Stimulated activated CD4-positive, alpha-beta T cell treated with anti-CD3 and anti-CD28 coated beads, Interleukin-15, amount 100 ng/mL, for 1 hour (primary cell): ENCODE measurements around the gene CCDC167.

ENCODE experiments used
- DNase-seq, 2 donors: peaks; one replicate each; pipeline ENCODE4 v3.0.0-alpha.2; 2020; ENCODE audit warnings: low read depth in 1 of 2, low spot score in 1 of 2

CCDC167 gene

DNA sequence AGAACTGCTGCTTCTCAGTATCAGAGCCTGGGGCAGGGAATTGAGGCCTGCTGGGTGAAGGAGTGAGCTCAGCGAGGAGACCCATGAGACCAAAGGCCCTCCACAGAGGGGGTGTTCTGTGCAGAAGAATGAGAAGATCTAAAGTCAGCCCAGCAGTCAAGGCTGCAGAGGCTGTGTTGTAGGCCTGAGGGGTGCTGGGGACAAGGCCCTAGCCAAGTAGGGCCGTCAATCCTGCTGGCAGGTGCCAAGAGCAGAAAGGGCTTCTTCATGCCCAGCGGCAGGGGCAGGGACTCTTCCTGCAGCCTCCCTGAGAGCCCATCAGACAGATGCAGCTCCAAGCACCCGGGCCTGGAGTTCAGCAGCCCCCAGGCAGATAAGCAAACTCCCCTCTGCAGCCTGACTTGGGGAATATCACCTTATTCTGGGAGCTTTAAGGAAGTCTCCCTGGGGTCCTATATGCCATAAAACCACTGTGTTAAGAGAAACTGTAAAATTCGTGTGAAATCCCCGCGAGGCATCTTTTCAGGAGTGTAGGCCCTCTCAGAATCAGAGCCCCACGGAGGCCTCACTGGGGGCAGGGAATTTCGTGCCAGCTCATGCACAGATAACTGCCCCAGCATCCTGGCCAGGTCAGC, 9.0 kb downstream of the CCDC167 start:
- DNase-seq: no peak

DNA sequence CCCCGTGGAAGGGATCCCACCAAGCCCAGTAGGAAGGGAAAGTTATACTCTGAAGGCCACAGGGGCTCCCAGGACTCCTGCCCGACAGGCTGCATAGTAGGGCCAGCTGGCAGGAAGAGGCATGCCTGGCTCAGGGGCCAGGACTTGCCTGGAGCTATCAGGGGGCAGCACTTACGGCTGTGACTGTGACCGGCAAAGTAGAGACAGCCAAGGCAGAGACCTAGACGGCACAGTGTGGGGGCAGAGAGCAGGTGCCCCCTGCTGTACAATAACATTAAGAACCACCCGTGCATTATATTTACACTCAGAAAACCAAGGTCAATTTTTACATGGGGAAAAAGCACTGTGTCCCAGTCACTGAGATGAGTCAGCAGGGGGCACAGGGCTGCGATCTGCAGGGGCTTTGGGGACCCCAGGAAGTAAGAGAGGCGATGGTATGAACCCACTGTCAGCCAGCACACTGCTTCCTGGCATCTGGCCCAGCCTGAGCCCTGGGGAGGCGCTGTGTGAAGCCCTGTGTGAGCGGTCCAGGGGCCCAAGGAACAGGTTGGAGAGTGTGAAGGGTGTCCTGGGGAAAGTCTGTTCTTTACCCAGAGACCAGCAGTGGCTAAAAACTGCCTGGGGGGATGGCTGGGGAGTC, 9.9 kb downstream of the CCDC167 start:
- DNase-seq: no peak

DNA sequence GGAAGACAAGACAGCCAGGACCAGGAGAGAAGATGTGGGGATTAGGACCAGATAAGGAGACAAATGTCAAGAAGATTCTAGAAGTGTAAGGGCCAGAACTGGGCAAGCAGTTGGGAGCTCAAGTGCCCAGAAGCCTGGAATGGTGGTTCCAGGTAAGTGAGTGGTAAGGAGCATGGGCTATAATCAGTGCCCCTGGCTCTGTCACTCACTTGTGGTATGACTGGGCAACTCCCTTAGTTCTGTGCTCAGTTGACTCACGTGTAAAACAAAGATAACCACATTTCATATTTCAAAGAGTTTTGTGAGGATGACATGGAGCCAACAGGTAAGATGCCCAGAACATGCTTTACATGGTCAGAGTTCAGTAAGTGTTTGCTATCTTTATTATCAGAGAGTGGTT, 11.2 kb downstream of the CCDC167 start:
- DNase-seq: no peak

DNA sequence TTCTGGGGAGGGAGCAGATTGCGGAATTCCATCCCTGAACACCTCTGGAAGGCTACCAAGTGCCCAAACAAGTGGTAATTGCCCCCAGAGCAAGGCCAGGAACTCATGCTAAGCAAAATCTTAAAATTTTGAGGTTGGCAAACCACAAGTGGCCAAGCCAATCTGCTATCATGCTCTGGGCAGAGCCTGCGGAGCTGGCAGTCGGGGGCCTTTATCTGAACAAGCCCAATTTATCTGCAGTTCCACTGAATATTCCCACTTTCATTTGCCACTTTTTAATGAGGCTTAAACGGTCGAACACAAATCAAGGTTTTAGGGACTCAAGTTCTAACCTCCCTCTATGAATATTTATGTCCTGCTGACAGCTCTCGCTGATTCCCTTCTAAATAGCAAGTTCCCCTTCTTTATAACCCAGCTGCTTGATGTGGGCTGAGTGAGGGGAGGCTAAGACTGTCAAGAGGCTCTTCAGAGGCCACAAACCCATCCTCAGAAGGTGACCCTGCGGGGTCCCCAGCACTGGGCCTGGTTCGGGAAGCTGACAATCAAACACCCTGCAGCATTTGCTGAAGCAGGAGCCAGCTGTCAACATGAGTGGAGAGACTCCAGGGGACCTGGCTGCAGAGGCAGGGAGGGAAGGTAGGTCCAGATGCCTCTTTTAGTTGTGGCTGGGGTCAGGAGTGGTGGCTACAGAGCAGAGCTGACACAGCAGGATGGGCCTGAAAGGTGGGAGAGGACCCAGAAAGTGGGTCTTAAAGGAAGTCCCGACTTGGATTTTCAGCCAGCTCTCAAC, 11.9 kb downstream of the CCDC167 start:
- DNase-seq: no peak

DNA sequence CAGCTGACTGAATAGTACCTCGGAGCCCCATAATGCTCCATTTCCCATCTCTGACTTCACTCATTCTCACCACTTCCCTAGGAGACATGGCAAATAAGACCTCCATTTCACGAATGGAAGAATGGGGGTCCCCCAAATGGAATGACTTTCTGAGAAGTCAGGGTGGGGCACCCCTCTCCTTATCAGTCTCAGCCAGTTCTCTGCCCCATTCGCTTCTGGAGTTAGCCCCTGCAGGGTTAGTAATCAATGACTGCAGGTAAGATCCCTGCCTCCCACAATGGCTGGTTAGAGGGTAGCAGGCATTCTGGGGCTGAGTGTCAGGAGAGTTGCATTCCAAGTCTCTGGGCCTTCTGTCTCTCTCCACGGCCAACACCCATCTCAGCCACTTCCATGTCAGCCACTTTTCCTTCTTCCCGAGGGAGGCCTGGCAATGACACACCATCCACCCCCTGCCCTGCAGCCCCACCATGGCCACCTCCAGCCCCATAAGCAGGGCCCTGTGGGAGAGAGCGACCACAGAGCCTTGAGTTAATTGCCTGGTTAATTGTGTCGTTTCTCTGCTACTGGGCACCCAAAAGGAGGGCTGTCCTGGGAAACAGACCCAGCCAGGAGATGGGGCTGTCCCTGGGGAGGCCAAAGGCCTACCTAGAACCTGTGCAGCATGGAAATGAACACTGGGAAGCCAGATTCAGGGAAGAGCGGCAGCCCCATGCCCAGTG, 13.4 kb downstream of the CCDC167 start:
- DNase-seq: no peak

DNA sequence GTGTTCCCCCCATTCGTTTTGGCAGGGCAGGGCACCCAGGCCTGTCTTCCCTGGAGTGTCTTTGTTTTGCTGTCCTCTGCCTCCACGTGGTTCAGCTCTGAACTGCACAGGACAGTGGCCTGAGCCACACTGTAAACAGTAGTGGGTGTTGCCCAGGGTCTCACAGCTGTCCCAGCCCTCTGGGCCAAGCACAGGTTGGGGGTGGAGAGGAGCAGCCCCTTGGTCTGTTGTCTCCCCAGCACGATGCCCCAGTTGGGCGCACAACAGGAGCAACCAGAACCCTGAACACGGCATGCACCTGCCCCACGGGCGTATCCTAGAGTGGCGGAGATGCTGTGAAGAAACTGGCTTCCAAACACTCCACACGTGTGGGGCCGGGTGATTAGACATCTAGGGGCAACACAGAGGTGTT, 14.4 kb downstream of the CCDC167 start:
- no peak for DNase-seq

DNA sequence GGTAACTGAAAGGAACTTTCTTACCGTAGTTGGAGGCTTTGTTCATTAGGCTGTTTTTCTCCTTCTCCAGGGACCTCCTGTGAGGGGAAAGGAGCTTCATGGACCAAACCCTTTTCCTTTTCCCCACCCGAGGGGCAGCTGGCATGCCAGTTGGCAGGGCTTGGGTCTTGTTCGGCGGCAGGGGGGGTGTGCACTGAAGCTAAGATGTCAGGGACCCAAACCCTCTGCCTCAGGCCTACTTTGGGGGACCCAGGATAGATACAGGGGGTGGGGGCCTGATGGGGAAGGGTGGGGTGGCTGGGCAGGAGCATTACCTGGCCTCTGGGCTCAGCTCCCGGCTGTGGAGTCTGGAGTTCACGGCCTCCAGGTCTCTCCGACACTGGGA, 14.9 kb downstream of the CCDC167 start:
- DNase-seq: no peak

DNA sequence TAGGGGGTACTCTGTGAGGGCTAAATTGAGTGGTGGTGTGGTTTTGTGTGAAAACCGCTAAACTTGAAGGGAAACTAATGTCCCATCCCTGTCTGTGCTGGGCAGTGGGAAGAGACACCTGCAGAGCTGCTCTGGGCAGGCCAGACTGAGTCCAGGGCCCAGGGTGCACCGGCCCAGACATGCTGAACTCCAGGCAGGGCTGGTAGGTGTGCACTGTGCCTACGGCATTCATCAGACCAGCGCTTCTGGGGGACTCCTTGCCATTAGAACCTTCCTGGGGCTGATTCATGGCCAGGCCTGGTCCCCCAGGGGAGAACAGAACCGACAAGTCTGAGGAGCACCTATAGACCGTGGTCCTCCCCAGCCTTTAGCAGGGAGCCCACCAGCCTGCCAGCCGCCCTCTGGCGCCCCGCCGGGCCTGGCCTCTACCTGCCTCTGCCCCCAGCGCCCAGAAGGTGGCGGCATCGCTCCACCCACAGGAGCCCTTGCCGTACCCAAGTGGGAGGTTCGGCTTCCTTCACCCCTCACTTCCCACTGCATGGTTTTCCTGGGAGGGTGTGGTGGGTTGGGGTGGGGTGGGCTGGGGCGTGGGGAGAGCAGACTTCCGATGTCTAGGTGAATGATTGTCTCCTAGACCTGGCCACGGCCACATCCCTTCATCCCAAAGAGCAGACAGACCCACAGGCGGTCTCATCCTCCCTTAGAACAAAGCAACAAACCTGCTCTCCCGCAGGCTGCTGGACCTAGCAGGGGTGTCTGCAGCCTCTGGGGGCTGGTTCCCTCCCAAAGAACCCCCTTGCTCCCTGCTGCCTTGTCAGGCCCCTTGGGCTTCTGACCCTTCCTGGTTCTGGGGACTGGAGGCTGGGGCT, 15.5 kb downstream of the CCDC167 start:
- DNase-seq: peak; percentile 59 to 73

DNA sequence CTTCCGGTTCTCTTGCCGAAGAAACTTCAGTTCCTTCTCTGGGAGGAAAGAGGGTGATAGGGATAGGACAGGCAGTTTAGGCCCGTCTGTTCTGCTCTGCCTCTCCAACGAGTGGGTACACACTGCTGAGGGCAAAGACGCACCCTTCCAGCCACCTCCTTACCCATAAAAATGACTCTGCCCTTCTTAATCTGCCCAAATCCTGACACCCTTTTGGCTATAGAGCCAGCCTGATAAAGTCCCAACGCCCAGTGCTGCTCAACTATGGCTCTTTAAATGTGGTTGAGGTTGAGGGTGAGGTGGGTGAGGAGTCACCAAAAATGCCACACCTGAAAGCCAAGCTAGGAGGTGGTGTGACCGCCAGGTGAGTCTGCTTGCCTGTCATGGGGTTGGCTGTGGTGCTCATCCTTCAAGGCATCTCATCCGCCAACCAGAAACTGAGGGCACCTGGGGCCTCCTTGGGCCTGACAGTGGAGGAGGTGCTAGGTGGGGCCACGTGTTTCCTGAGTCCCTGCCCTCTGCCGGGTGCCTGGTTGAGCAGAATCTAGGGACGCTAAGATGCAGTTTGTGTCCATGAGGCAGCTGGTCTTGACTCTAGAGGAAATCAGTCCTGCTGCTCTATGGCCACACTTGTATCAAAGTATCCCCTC, 16.3 kb downstream of the CCDC167 start:
- DNase-seq: no peak

DNA sequence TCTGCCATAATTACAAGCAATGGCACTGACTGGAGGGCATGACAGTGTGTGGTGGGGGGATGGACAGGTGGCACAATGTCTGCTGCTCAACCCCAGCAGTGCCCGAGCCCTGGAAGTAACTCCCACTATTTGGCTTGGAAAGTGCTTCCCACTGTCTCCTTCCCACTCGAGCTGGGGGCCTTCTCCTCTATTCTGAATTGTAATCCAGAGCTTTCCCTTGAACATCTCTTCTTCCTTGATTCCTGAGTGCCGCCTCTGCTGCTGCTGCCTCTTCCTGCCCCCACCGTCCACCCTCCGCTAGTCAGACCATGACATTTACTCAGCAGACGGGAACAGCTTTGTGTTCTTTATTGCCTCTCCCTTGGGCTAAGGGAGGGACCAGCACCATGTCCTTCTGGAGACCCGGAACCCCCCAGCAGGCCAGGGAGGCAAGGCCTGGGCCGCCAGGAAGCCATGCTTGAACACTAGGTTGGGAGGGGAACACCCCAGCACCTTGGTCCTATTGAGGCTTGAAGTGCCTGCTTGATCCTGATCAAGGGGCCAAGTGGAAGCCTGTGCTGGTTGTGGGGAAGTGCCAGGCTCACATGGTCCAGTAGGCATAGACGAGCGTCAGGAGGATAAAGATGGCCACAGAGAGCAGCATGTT, 17.0 kb downstream of the CCDC167 start:
- DNase-seq: no peak

DNA sequence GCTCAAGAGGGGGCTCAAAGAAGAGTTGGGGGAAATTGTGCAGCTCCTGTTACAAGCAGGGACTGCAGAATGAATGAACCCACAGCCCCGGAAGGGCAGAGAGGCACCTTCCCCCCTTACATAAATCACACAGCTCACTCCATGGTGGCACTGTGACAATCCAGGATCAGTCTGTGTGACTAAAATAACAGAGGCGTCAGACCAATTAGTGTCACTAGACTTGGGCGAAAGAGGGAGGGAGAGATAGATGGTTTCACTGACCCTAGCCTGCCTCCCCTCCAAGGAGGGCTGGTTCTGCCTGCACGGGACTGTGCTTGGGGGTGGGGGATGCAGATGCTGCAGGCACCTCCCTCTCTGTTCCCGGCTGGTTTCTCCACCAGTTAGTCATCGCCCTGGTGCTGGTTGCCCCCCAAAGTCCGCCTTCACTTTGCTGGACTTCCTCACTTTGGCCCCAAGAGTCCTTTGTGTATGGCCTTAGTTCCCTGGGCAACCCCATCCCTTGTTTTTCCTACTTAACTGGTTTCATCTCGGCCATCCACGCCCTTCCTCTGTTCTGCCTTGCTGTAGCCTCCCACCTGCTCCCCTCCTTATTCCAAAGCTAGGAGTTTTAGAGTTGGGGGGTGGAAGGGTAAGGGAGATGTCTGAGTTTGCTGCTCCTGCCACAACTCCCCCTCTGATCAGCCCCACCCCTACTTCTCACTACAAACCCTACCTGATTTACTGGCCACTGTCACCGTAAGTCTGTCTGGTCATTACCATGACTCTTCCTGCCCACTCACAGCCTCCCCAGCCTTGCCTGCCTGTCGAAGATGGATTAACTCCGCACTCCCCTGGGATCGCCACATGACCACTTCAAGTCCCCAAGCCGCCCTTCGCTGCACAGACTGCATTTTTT, 17.7 kb downstream of the CCDC167 start:
- no peak for DNase-seq

DNA sequence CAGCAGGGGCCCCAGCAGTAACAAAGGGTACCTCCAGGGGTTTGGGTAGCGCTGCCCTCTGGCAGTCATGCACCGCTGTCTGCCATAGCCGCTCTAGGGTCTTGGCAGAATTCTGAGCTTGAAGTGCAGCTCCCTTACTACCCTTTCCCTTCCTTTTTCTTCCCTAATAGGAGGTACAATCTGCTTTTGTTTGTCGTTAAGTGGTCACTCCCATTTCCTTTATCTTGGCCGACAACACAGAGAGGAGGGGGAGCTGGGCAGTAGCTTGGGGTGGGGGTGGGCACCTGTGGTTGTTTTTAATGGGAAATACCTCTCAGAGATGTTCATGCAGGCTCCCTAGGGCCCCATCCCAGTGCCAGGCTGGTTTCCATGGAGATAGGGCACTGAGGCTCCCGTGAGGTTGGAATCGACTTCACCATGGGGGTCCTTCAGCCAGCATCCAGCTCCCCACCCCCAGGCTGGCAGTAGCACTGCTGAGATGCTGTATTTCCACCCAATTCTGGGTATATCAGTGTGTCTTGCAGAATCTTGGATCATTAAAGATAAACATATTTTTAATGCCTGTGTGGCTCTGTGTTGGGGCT, 18.6 kb downstream of the CCDC167 start:
- DNase-seq: no peak

DNA sequence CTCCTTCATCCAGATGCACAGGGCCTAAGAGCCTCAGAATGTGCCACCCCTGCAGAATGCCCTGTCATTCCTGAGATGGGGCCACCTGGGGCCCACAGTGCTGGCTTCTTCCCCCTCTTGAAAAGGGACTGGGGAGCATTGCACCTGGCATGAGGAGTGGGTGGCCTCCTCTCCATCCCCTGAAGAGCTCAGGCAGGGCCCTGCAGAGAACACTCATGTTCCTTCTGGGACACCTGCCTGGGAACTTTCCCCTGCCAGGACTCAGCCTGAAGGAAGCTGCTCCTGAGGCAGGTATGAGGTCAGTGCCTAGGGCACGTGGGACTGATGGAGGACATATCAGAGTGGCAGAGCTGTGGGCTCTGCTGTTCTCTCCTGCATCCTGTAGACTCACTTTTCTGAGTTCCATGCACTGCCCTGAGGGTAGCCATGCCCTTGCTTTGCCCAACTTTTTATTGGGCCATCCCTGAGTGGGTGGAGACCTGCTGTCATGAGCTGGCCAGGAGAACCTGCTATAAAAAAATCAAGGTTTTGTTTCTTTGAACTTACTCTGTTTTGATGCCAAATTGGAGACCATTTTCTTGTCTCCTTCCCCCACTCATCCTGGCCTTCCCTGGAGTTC, 19.5 kb downstream of the CCDC167 start:
- no peak for DNase-seq

DNA sequence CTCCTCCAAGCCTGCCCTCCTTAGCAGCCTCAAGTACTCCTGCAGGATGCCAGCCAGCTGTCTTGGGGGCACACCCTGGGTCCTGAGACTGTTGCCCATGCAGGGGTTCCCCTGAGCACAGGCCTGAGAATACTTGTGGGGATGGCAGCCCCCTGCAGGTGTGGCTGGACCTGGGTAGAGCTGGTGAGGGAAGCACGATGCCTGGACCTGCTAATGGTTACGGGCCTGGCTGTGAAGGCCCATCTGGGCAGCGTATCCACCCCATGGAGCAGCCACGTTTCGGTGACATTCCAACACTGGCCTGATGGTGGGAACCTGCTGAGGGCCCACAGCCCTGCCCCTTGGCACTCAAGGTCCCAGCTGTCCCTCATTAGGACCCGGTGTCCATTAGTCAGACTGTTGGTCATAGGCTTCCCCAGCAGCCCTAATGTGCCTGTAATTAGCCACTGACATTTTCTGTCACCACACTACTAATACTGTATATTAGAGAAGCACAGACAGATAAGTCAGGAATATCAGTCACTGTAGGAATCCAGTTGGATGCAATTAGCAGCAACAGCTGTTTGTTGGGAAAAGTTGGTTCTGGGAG, 20.3 kb downstream of the CCDC167 start:
- DNase-seq: no peak

DNA sequence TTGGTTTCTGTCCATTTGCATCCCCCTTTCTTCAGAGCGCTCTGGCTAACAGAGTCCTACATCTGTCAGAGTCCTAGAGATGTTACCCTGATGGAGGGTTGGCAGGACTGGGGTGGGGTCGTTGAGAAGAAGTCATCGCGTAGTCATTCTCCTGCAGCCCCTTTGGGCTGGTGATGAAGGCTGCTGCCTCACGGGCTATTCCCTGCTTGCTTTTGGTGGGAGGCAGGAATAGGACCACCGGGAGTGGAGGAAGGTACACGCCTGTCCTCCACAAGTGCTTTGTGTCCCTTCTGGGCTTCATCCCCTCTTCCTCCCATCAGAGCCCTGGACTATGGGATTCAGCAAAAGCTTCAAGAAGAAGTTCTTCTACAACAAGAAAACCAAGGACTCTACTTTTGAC, 20.9 kb downstream of the CCDC167 start:
- no peak for DNase-seq

DNA sequence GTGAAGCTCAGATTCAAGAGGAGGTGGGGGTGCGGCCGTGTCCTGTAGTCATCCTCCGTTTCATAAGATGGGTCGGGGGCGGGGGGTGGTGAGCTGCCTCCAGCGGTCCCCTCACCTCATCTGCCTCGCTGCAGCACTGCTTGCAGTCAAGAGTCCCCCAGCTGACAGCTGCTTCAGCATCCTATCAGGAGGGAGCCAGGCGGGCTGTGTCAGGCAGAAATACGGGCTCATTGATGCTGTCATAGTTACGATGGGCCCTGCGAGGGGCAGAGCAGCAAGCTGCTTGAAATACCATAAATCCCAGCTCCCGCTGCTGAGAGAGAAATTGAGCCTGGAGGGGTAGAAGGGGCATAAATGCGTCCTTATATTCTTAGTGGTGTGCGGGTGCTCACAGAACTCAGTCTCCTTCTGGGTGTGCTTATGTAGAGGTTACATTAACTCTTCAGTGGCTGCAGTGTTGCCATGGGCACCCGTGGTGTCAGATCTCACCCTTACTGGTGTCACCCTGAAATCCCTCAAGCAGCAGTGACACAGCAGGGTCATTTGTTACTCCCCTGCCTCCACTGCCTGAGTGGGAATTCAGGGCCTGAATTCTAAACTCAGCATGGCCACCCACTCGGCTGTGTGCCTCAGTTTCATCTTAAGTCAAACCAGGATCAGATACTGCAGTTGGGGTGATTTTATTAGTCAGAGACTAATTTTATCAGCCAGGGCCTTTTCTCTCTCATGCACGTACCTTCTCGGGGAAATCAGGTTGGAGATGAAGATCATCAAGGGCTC, 21.8 kb downstream of the CCDC167 start:
- no peak for DNase-seq

DNA sequence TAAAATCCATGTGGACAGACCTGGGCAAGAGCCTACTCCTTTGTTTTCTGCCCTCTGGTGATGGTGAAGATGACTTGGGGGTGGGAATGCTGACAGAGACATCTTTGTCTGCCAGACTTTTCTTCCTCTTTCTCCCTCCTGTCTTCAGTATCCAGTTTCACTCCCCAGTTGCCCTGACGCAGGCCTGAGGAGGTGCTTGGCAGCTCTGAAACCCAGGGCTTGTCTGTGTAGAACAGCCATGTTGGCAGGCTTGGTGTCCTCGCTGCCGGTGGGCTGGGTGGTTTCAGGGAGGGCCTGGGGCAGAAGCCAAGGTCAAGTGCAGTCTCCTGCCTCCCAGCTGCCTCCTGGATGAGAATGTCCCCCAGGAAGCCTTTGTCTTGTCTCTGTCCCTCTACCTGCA, 22.5 kb downstream of the CCDC167 start:
- DNase-seq: no peak
